DOHH2 (cell line): Measurements from ENCODE around the gene DNAJC18.

ENCODE experiments used
- EZH2phosphoT487 ChIP-seq: fragments of 200-600 bp; sonication (generic); IDR thresholded peaks from 2 replicates; pipeline ENCODE4 v1.6.1; 2017; ENCODE audit warnings: borderline replicate concordance, mild to moderate bottlenecking, antibody characterized with exemption, low read length, moderate library complexity, mixed read lengths
- TF ChIP-seq, protein P1 (sequence below): fragments of 200-600 bp; sonication (generic); IDR thresholded peaks from one replicate; pipeline ENCODE4 v1.5.1; 2014; ENCODE audit warnings: antibody characterized with exemption, mild to moderate bottlenecking, low read depth, low read length; ENCODE audit not compliant: poor library complexity, severe bottlenecking

DNA sequence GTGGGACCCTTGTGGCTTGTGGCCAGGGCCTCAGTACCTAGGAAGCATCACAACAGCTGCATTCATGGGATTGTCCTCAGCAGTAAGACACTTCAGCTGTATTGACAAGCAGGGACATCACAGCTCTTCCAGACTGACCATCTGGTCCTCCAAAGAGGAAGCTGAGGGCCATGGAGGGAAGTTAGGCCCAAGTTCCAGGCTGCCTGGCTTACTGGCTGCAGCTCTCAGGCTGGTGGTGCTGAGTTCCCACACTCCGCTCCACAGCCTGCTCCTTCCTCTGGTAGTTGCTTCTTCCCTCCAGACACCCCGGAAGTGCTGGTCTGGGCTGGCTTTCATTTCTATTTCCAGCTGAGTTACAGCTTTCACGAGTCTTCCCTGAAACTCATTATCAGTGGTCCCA lies 48.9 kb upstream of the DNAJC18 start:
- TF ChIP-seq, protein P1, sequence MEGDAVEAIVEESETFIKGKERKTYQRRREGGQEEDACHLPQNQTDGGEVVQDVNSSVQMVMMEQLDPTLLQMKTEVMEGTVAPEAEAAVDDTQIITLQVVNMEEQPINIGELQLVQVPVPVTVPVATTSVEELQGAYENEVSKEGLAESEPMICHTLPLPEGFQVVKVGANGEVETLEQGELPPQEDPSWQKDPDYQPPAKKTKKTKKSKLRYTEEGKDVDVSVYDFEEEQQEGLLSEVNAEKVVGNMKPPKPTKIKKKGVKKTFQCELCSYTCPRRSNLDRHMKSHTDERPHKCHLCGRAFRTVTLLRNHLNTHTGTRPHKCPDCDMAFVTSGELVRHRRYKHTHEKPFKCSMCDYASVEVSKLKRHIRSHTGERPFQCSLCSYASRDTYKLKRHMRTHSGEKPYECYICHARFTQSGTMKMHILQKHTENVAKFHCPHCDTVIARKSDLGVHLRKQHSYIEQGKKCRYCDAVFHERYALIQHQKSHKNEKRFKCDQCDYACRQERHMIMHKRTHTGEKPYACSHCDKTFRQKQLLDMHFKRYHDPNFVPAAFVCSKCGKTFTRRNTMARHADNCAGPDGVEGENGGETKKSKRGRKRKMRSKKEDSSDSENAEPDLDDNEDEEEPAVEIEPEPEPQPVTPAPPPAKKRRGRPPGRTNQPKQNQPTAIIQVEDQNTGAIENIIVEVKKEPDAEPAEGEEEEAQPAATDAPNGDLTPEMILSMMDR = no peak
- no peak for TF ChIP-seq EZH2phosphoT487
